ENCODE data around the gene DAB1. TPM values are rescaled to one million over a fixed set of nuclear protein-coding genes. Genes with fewer than 3 reads are reported as not detected.
A peak's percentile ranks its signal among the peaks of the same experiment; 100 is the strongest.

The DAB1 gene
- total RNA-seq, result not detected

- Histone ChIP-seq H3K27ac (no peak within 1 kb of the TSS), H3K4me3 (peak within 1 kb of the TSS; percentile 47), H3K4me1 (ENCODE audit: control insufficient read depth in 1 of 2, low read depth in 2 of 2) (peaks cover 0 to 24% of the 10 kb centered on the region in 2 donors), H3K27me3 (replicated peaks; ENCODE audit: insufficient read depth) (no peaks in the 10 kb centered on the region), H3K9me3 (no peaks in the 10 kb centered on the region), H3K36me3 (no peaks in the 10 kb centered on the region)
- ATAC-seq (ENCODE audit: insufficient number of reproducible peaks, low FRiP score, low read depth) (no peak), DNase-seq (ENCODE audit: low spot score) (no peak)
- no peak for TF ChIP-seq CTCF (IDR thresholded peaks at IDR 0.05)
These were observed at the start of gene DAB1 for GRCh38 chr1:57423656-57424211. TSS of gene DAB1 (minus strand) at chr1:57424060. CDS start at chr1:57291030, 133,030 bp downstream.

DNA sequence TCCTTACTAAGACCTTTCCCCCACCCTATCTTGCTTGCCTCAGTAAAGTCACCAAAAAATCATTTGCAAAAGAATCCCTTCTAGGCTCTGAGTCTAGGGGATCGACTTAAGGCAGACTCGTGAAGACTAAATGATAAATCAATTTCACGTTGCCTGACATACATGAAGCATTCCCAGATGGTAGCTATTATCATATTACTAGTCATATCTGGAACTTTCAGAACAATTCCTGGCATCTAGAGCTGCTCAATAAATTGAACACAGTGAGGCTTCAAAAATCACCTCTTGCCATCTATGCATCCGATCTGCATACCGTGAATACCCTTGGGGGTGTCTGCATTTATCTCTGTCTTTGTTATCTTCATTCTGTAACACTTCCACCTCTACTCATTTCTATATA lies 49.6 kb upstream of the DAB1 start:
- no peak for TF ChIP-seq CTCF (IDR thresholded peaks at IDR 0.05)
- no peaks in the 10 kb centered on the region for H3K9me3 ChIP-seq

DNA sequence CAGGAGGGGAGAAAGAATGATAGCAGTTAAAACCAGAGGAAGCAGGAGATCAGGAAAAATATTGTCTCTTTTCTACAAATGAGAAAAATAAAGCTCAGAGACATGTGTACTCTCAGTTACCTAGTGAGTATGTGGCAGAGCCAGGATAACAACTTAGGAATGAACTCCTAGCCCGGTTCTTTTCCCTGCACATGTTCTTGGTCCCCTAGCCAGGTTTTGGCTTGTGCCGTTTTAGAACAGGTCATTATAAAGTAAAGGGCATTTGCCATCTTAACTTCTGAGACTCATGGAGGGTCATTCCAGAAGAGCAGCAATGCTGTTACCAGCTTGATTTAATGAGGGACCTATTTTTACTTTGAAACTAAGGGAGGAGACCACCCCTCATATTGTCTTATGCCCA lies 48.1 kb upstream of the DAB1 start:
- H3K4me1 ChIP-seq (ENCODE audit: control insufficient read depth in 1 of 2, low read depth in 2 of 2), result peaks cover 0 to 11% of the 10 kb centered on the region in 2 donors
- H3K27ac ChIP-seq, result no peak overlapping the region
- no peak for TF ChIP-seq CTCF (IDR thresholded peaks at IDR 0.05)
- ATAC-seq (ENCODE audit: insufficient number of reproducible peaks, low FRiP score, low read depth), result no peak
- H3K4me3 ChIP-seq, result no peak overlapping the region
- DNase-seq (ENCODE audit: low spot score), result no peak
- H3K36me3 ChIP-seq, result no peaks in the 10 kb centered on the region
- no peaks in the 10 kb centered on the region for H3K9me3 ChIP-seq
- H3K27me3 ChIP-seq (replicated peaks; ENCODE audit: insufficient read depth), result no peaks in the 10 kb centered on the region

More for the DNA sequence above, 49.6 kb upstream of the DAB1 start:
- Histone ChIP-seq H3K27ac (no peak overlapping the region), H3K4me3 (no peak overlapping the region), H3K36me3 (no peaks in the 10 kb centered on the region), H3K4me1 (ENCODE audit: control insufficient read depth in 1 of 2, low read depth in 2 of 2) (peaks cover 0 to 5% of the 10 kb centered on the region in 2 donors), H3K27me3 (replicated peaks; ENCODE audit: insufficient read depth) (no peaks in the 10 kb centered on the region)
- no peak for DNase-seq (ENCODE audit: low spot score)
- no peak for ATAC-seq (ENCODE audit: insufficient number of reproducible peaks, low FRiP score, low read depth)

DNA sequence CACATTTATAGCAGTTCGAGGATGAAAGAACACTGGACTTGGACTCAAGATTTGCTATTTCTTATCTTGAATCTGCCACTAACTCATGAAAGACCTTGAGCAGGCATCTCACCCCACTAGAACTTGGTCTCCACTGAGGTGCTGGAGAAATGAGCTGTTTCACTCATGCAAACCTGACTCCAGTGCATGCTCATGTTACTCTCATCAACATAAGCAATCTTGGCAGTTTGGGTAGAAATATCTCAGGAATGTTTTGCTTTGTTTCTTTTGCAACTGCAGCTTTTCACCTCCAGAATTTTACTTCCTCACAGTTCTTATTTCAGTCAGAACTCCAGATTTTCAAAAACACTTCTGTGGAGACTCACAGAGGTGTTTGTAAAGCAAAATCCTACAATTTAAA lies 46.2 kb upstream of the DAB1 start:
- Histone ChIP-seq H3K9me3 (no peaks in the 10 kb centered on the region), H3K27me3 (replicated peaks; ENCODE audit: insufficient read depth) (no peaks in the 10 kb centered on the region), H3K27ac (no peak overlapping the region), H3K4me1 (ENCODE audit: control insufficient read depth in 1 of 2, low read depth in 2 of 2) (peaks cover 0 to 11% of the 10 kb centered on the region in 2 donors), H3K36me3 (no peaks in the 10 kb centered on the region), H3K4me3 (no peak overlapping the region)
- ATAC-seq (ENCODE audit: insufficient number of reproducible peaks, low FRiP score, low read depth), result no peak
- TF ChIP-seq CTCF (IDR thresholded peaks at IDR 0.05), result no peak
- DNase-seq (ENCODE audit: low spot score), result no peak

DNA sequence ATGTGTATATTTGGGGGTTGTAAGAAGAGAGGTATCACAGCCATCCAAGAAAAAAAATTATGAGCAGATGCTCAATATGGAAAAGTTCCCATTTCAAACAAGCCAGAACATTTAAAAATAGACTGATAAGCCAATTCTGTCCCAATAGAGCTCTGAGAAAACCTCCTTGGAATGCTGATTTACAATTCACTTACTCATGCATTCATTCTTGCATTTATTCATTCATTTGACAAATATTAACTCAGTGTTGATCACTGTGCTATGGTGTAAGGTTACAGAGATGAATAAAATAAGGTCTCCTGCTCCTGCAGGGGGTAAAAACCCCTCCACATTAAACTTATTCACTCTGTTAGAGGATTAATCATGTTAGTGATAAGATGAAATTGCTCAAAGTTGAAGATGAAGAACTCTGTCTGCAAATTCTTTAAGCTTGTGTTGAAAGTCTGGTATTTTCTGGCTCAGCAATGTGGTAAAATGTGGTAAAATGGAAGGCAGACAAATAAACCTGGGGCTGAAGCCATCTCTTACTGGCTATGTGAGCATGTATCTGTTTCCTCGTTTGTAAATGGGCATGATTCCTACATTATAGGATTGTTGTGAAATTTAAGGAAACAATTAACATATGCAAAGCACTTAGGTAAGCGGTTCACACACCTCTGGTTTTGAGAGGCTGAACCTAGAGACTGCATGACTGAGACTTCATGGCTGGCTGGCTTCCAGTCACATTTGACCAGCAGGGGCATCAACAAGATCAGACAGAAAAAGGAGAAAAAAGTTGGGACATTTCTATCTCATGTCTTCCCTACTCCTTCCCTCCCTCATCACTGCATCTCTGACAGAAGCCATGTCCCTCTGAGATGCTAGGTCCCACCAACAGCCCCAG lies 45.0 kb upstream of the DAB1 start:
- no peaks in the 10 kb centered on the region for H3K9me3 ChIP-seq
- H3K4me1 ChIP-seq (ENCODE audit: control insufficient read depth in 1 of 2, low read depth in 2 of 2), result peaks cover 0 to 11% of the 10 kb centered on the region in 2 donors
- no peaks in the 10 kb centered on the region for H3K36me3 ChIP-seq
- no peak overlapping the region for H3K4me3 ChIP-seq
- no peak for TF ChIP-seq CTCF (IDR thresholded peaks at IDR 0.05)
- no peak for DNase-seq (ENCODE audit: low spot score)
- H3K27me3 ChIP-seq (replicated peaks; ENCODE audit: insufficient read depth), result no peaks in the 10 kb centered on the region
- ATAC-seq (ENCODE audit: insufficient number of reproducible peaks, low FRiP score, low read depth), result no peak
- no peak overlapping the region for H3K27ac ChIP-seq
